Measurements from ENCODE around the gene SCN2A. TPM values are rescaled to one million over a fixed set of nuclear protein-coding genes. Genes with fewer than 3 reads are reported as not detected.

SCN2A gene
- total RNA-seq, 1 experiment from 2014 or later = 0.39 TPM

GRCh38 chr2:165313509-165313908, 74.3 kb downstream of the SCN2A start:
- CTCF ChIA-PET = no interaction called here
- H3K27ac Mint-ChIP-seq = no peak overlapping the region
- H3K4me3 Mint-ChIP-seq = no peak overlapping the region
- H3K27me3 Mint-ChIP-seq (ENCODE audit: low read depth) = no peaks in the 10 kb centered on the region
- no peaks in the 10 kb centered on the region for H3K36me3 Mint-ChIP-seq
- H3K4me1 Mint-ChIP-seq = peaks cover 12% of the 10 kb centered on the region
- TF ChIP-seq GRHL2 (CRISPR knock-in tag; IDR thresholded peaks at IDR 0.05; ENCODE audit: insufficient replicate concordance, severe bottlenecking) = no peak
- no peak for TF ChIP-seq PRRX2 (CRISPR knock-in tag; IDR thresholded peaks at IDR 0.05)
- no peak for TF ChIP-seq RELA (CRISPR knock-in tag; IDR thresholded peaks at IDR 0.05; ENCODE audit: borderline replicate concordance)
- TF ChIP-seq MXD4 (CRISPR knock-in tag; IDR thresholded peaks at IDR 0.05; ENCODE audit: borderline replicate concordance) = no peak
- no peak for TF ChIP-seq HMGXB4 (CRISPR knock-in tag; IDR thresholded peaks at IDR 0.05)
- no peak for TF ChIP-seq CTCF (IDR thresholded peaks at IDR 0.05)
- no peak for TF ChIP-seq ZNF281 (CRISPR knock-in tag; IDR thresholded peaks at IDR 0.05)
- TF ChIP-seq ZNF219 (CRISPR knock-in tag; IDR thresholded peaks at IDR 0.05; ENCODE audit: borderline replicate concordance) = no peak
- TF ChIP-seq NR1H2 (CRISPR knock-in tag; IDR thresholded peaks at IDR 0.05) = no peak
- TF ChIP-seq IRF1 (CRISPR knock-in tag; IDR thresholded peaks at IDR 0.05) = no peak
- TF ChIP-seq E2F5 (CRISPR knock-in tag; IDR thresholded peaks at IDR 0.05) = no peak
- TF ChIP-seq ATF3 (CRISPR knock-in tag; conservative IDR thresholded peaks at IDR 0.05) = no peak
- no peak for TF ChIP-seq E2F1 (CRISPR knock-in tag; IDR thresholded peaks at IDR 0.05)
- no peak for TF ChIP-seq ELF4 (CRISPR knock-in tag; IDR thresholded peaks at IDR 0.05; ENCODE audit: low read depth)
- no peaks in the 10 kb centered on the region for H3K9me3 Mint-ChIP-seq
- POLR2A ChIA-PET = no interaction called here
- no peak for DNase-seq (ENCODE audit: low spot score)
- no peak for ATAC-seq

- DNase-seq (ENCODE audit: low spot score) = no peak
- TF ChIP-seq TP53 (CRISPR knock-in tag; IDR thresholded peaks at IDR 0.05) (no peak), CREB1 (CRISPR knock-in tag; IDR thresholded peaks at IDR 0.05) (no peak), RORB (CRISPR knock-in tag; IDR thresholded peaks at IDR 0.05) (no peak), NFE2L1 (CRISPR knock-in tag; IDR thresholded peaks at IDR 0.05) (no peak), AFF4 (CRISPR knock-in tag; IDR thresholded peaks at IDR 0.05; ENCODE audit: borderline replicate concordance) (no peak), ZNF232 (CRISPR knock-in tag; IDR thresholded peaks at IDR 0.05) (no peak), ATF3 (CRISPR knock-in tag; conservative IDR thresholded peaks at IDR 0.05) (no peak), ZBTB43 (CRISPR knock-in tag; IDR thresholded peaks at IDR 0.05) (no peak)
Observed at GRCh38 chr2:165328272-165328671, 89.1 kb downstream of the SCN2A start.

More at GRCh38 chr2:165328272-165328671, 89.1 kb downstream of the SCN2A start:
- no peaks in the 10 kb centered on the region for H3K36me3 Mint-ChIP-seq
- H3K27ac Mint-ChIP-seq = no peak overlapping the region
- CTCF ChIA-PET = no interaction called here
- H3K27me3 Mint-ChIP-seq (ENCODE audit: low read depth) = no peaks in the 10 kb centered on the region
- no peaks in the 10 kb centered on the region for H3K9me3 Mint-ChIP-seq
- no peaks in the 10 kb centered on the region for H3K4me1 Mint-ChIP-seq
- no peak overlapping the region for H3K4me3 Mint-ChIP-seq
- ATAC-seq = no peak; the same call in 1 of the 2 replicates
- POLR2A ChIA-PET = no interaction called here

Data from WTC11 (cell line).